GM03348 (cell line): ENCODE measurements around the gene CTPS2.

Source experiments
- DNase-seq: peaks from one replicate; pipeline ENCODE4 v3.0.0; 2012; ENCODE audit warnings: low spot score

The CTPS2 gene

GRCh38 chrX:16714504-16714903, 2.0 kb upstream of the CTPS2 start:
- no peak for DNase-seq

GRCh38 chrX:16711893-16712547, 449 bp downstream of the CTPS2 start:
- DNase-seq: peak; percentile 44

- DNase-seq: no peak
Observed at GRCh38 chrX:16711219-16711811, 1.2 kb downstream of the CTPS2 start.

GRCh38 chrX:16708016-16708415, 4.5 kb downstream of the CTPS2 start:
- DNase-seq: no peak

- DNase-seq: no peak
Observed at GRCh38 chrX:16705370-16705769, 7.1 kb downstream of the CTPS2 start.

- DNase-seq: no peak
Observed at GRCh38 chrX:16702700-16703599, 9.5 kb downstream of the CTPS2 start.

GRCh38 chrX:16700734-16701133, 11.7 kb downstream of the CTPS2 start:
- no peak for DNase-seq

- DNase-seq: no peak
Observed at GRCh38 chrX:16699389-16699788, 13.1 kb downstream of the CTPS2 start.

GRCh38 chrX:16696956-16697355, 15.5 kb downstream of the CTPS2 start:
- no peak for DNase-seq

GRCh38 chrX:16695079-16695676, 17.3 kb downstream of the CTPS2 start:
- peak; percentile 54 for DNase-seq

- peak; percentile 22 for DNase-seq
Observed at GRCh38 chrX:16687514-16687913, 25.0 kb downstream of the CTPS2 start.

GRCh38 chrX:16683007-16683664, 29.3 kb downstream of the CTPS2 start:
- no peak for DNase-seq

- no peak for DNase-seq
Observed at GRCh38 chrX:16678689-16679088, 33.8 kb downstream of the CTPS2 start.

GRCh38 chrX:16671005-16671404, 41.5 kb downstream of the CTPS2 start:
- DNase-seq: peak; percentile 69

- peak; percentile 25 for DNase-seq
Observed at GRCh38 chrX:16666541-16666940, 45.9 kb downstream of the CTPS2 start.

GRCh38 chrX:16665089-16665488, 47.4 kb downstream of the CTPS2 start:
- DNase-seq: no peak

GRCh38 chrX:16664626-16665025, 47.8 kb downstream of the CTPS2 start:
- no peak for DNase-seq

- no peak for DNase-seq
Observed at GRCh38 chrX:16664074-16664473, 48.4 kb downstream of the CTPS2 start.

GRCh38 chrX:16662402-16662801, 50.1 kb downstream of the CTPS2 start:
- DNase-seq: no peak

GRCh38 chrX:16661495-16661894, 51.0 kb downstream of the CTPS2 start:
- DNase-seq: no peak

- DNase-seq: no peak
Observed at GRCh38 chrX:16659321-16659720, 53.1 kb downstream of the CTPS2 start.

GRCh38 chrX:16658284-16658683, 54.2 kb downstream of the CTPS2 start:
- DNase-seq: peak; percentile 29
